HepG2 (cell line): Measurements from ENCODE around the gene RAB30. TPM values are rescaled to one million over a fixed set of nuclear protein-coding genes. Genes with fewer than 3 reads are reported as not detected.

Experiments
- ELF4 ChIP-seq: sonication (generic); formaldehyde crosslinking; IDR thresholded peaks from 2 replicates; pipeline ENCODE4 v1.5.0; 2020; ENCODE audit warnings: missing genetic modification reagents, mild to moderate bottlenecking, moderate library complexity, borderline replicate concordance
- ETS1 ChIP-seq: sonication (generic); formaldehyde crosslinking; IDR thresholded peaks from 2 replicates; pipeline ENCODE4 v1.4.0; 2020; ENCODE audit warnings: missing genetic modification reagents
- MIER2 ChIP-seq: IDR thresholded peaks from 2 replicates; pipeline ENCODE4 v1.6.1; 2016; ENCODE audit warnings: missing biosample characterization, missing genetic modification reagents
- NPAS2 ChIP-seq: sonication (generic); formaldehyde crosslinking; IDR thresholded peaks from 2 replicates; pipeline ENCODE4 v1.8.0; 2022; ENCODE audit warnings: mild to moderate bottlenecking, missing genetic modification reagents, borderline replicate concordance
- PAF1 ChIP-seq: IDR thresholded peaks from 2 replicates; pipeline ENCODE4 v1.6.1; 2016; ENCODE audit warnings: missing genetic modification reagents, missing compliant biosample characterization
- SIX1 ChIP-seq: sonication (generic); formaldehyde crosslinking; IDR thresholded peaks from 2 replicates; pipeline ENCODE4 v1.4.0; 2020; ENCODE audit warnings: missing genetic modification reagents, borderline replicate concordance
- SRSF1 ChIP-seq: fragments of 200-400 bp; formaldehyde crosslinking; optimal IDR thresholded peaks from 2 replicates; pipeline ENCODE3; 2017; ENCODE audit warnings: mild to moderate bottlenecking, low read depth, low read length, moderate library complexity
- THYN1 ChIP-seq: sonication (generic); formaldehyde crosslinking; IDR thresholded peaks from 2 replicates; pipeline ENCODE4 v1.8.1; 2023; ENCODE audit warnings: low read depth, mild to moderate bottlenecking, moderate library complexity, missing genetic modification reagents, borderline replicate concordance
- ZNF224 ChIP-seq: sonication (generic); formaldehyde crosslinking; IDR thresholded peaks from 2 replicates; pipeline ENCODE4 v1.5.0; 2020; ENCODE audit warnings: mild to moderate bottlenecking, missing genetic modification reagents
- ZNF83 ChIP-seq: sonication (generic); formaldehyde crosslinking; IDR thresholded peaks from 2 replicates; pipeline ENCODE4 v1.4.0; 2020; ENCODE audit warnings: missing genetic modification reagents, mild to moderate bottlenecking, borderline replicate concordance
- ZXDC ChIP-seq: sonication (generic); formaldehyde crosslinking; IDR thresholded peaks from 2 replicates; pipeline ENCODE4 v1.5.0; 2020; ENCODE audit warnings: mild to moderate bottlenecking, missing genetic modification reagents
- polyA plus RNA-seq, 8 experiments: library from polyadenylated mRNA; depleted of rRNA in 3 of 8; stranded (reverse) in 7 of 8; unstranded in 1 of 8; fragments of >200 nt; fragmentation: Illumina TruSeq in 4 of 8; extraction: Trizol in 4 of 8; gene quantifications; 2 replicates each; pipeline versions ENCODE4 v1.2.1 to v1.2.3, GENCODE V29; 2011 to 2016; ENCODE audit warnings: low read depth in 4 of 8, missing spikeins in 1 of 8, mixed read lengths in 1 of 8; ENCODE audit not compliant: insufficient read depth in 1 of 8
- total RNA-seq, 5 experiments: library from RNA; depleted of rRNA; stranded (reverse); fragments of >200 nt; fragmentation: Illumina TruSeq; extraction: Trizol; gene quantifications; 2 replicates each; pipeline ENCODE4 v1.2.3, GENCODE V29; 2016; ENCODE audit warnings: low read depth in 1 of 5
- TF ChIP-seq, protein P1 (sequence below): sonication (generic); formaldehyde crosslinking; IDR thresholded peaks from 2 replicates; pipeline ENCODE4 v1.4.0; 2020; ENCODE audit warnings: low read depth, mild to moderate bottlenecking, missing genetic modification reagents
- TF ChIP-seq, protein P2 (sequence below): sonication (generic); formaldehyde crosslinking; IDR thresholded peaks from 2 replicates; pipeline ENCODE4 v1.4.0; 2020; ENCODE audit warnings: missing genetic modification reagents, borderline replicate concordance
- TF ChIP-seq, protein P3 (sequence below): sonication (generic); formaldehyde crosslinking; IDR thresholded peaks from 2 replicates; pipeline ENCODE4 v1.4.0; 2020; ENCODE audit warnings: missing genetic modification reagents
- TF ChIP-seq, protein P4 (sequence below): sonication (generic); formaldehyde crosslinking; IDR thresholded peaks from 2 replicates; pipeline ENCODE4 v1.8.0; 2022; ENCODE audit warnings: missing genetic modification reagents, low read depth, mild to moderate bottlenecking, borderline replicate concordance

The RAB30 gene
- total and polyA plus RNA-seq, 2 of the 13 experiments (the other 11 are each of a cell fraction or from before 2014, with no cell fraction given): 3.7 to 5.0 TPM

- TF ChIP-seq ZXDC (CRISPR knock-in tag) (peak; percentile 70; the same call in 1 of the 2 replicates), ETS1 (no peak), ELF4 (CRISPR knock-in tag) (no peak), ZNF224 (no peak), SIX1 (no peak), PAF1 (CRISPR knock-in tag) (no peak), MIER2 (peak; percentile 41; the same call in 1 of the 2 replicates), SRSF1 (no peak), ZNF83 (CRISPR knock-in tag) (no peak), NPAS2 (CRISPR knock-in tag) (no peak), THYN1 (no peak)
- TF ChIP-seq, protein P1, sequence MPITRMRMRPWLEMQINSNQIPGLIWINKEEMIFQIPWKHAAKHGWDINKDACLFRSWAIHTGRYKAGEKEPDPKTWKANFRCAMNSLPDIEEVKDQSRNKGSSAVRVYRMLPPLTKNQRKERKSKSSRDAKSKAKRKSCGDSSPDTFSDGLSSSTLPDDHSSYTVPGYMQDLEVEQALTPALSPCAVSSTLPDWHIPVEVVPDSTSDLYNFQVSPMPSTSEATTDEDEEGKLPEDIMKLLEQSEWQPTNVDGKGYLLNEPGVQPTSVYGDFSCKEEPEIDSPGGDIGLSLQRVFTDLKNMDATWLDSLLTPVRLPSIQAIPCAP (CRISPR knock-in tag): no peak
- TF ChIP-seq, protein P2, sequence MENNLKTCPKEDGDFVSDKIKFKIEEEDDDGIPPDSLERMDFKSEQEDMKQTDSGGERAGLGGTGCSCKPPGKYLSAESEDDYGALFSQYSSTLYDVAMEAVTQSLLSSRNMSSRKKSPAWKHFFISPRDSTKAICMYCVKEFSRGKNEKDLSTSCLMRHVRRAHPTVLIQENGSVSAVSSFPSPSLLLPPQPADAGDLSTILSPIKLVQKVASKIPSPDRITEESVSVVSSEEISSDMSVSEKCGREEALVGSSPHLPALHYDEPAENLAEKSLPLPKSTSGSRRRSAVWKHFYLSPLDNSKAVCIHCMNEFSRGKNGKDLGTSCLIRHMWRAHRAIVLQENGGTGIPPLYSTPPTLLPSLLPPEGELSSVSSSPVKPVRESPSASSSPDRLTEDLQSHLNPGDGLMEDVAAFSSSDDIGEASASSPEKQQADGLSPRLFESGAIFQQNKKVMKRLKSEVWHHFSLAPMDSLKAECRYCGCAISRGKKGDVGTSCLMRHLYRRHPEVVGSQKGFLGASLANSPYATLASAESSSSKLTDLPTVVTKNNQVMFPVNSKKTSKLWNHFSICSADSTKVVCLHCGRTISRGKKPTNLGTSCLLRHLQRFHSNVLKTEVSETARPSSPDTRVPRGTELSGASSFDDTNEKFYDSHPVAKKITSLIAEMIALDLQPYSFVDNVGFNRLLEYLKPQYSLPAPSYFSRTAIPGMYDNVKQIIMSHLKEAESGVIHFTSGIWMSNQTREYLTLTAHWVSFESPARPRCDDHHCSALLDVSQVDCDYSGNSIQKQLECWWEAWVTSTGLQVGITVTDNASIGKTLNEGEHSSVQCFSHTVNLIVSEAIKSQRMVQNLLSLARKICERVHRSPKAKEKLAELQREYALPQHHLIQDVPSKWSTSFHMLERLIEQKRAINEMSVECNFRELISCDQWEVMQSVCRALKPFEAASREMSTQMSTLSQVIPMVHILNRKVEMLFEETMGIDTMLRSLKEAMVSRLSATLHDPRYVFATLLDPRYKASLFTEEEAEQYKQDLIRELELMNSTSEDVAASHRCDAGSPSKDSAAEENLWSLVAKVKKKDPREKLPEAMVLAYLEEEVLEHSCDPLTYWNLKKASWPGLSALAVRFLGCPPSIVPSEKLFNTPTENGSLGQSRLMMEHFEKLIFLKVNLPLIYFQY (CRISPR knock-in tag): 0 out of 2 replicates have a peak, but pooled peaks have one; percentile 50
- TF ChIP-seq, protein P3, sequence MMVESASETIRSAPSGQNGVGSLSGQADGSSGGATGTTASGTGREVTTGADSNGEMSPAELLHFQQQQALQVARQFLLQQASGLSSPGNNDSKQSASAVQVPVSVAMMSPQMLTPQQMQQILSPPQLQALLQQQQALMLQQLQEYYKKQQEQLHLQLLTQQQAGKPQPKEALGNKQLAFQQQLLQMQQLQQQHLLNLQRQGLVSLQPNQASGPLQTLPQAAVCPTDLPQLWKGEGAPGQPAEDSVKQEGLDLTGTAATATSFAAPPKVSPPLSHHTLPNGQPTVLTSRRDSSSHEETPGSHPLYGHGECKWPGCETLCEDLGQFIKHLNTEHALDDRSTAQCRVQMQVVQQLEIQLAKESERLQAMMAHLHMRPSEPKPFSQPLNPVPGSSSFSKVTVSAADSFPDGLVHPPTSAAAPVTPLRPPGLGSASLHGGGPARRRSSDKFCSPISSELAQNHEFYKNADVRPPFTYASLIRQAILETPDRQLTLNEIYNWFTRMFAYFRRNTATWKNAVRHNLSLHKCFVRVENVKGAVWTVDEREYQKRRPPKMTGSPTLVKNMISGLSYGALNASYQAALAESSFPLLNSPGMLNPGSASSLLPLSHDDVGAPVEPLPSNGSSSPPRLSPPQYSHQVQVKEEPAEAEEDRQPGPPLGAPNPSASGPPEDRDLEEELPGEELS: peak; percentile 92
- TF ChIP-seq, protein P4, sequence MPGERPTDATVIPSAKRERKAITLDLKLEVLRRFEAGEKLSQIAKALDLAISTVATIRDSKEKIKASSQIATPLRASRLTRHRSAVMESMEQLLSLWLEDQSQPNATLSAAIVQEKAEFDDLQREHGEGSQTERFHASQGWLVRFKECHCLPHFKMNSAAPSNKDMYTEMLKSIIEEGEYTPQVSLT (CRISPR knock-in tag): no peak
Observed at GRCh38 chr11:83007909-83008580, 63.7 kb downstream of the RAB30 start (continued).
